ENCODE measurements around the gene FURIN.

The FURIN gene

GRCh38 chr15:90860942-90861675 lies 7.3 kb upstream of the FURIN start (continued):
- TF ChIP-seq ZNF639 (tag by site-specific recombination; IDR thresholded peaks at IDR 0.05) (peak; percentile 70), EGR2 (tag by site-specific recombination; IDR thresholded peaks at IDR 0.05; ENCODE audit: low read depth) (no peak), ZNF423 (tag by site-specific recombination; IDR thresholded peaks at IDR 0.05) (no peak), SP7 (tag by site-specific recombination; IDR thresholded peaks at IDR 0.05) (peak; percentile 86), ZNF791 (tag by site-specific recombination; IDR thresholded peaks at IDR 0.05) (no peak), KLF9 (tag by site-specific recombination; IDR thresholded peaks at IDR 0.05; ENCODE audit: low read depth) (no peak), ZNF335 (tag by site-specific recombination; conservative IDR thresholded peaks at IDR 0.05) (no peak; the same call in 1 of the 2 replicates), AEBP2 (tag by site-specific recombination; IDR thresholded peaks at IDR 0.05; ENCODE audit: borderline replicate concordance) (no peak), ZNF148 (tag by site-specific recombination; IDR thresholded peaks at IDR 0.05; ENCODE audit: borderline replicate concordance) (no peak), ZNF214 (tag by site-specific recombination; IDR thresholded peaks at IDR 0.05; ENCODE audit: borderline replicate concordance) (no peak), ZNF26 (tag by site-specific recombination; IDR thresholded peaks at IDR 0.05) (no peak), ZNF645 (tag by site-specific recombination; IDR thresholded peaks at IDR 0.05) (no peak), ZNF777 (tag by site-specific recombination; IDR thresholded peaks at IDR 0.05; ENCODE audit: borderline replicate concordance) (no peak), ZNF146 (tag by site-specific recombination; IDR thresholded peaks at IDR 0.05) (no peak), CTCF (tag by site-specific recombination; IDR thresholded peaks at IDR 0.05) (no peak), ZSCAN4 (tag by site-specific recombination; IDR thresholded peaks at IDR 0.05) (no peak), ZEB2 (tag by site-specific recombination; IDR thresholded peaks at IDR 0.05) (peak; percentile 97), ZIC2 (tag by site-specific recombination; IDR thresholded peaks at IDR 0.05) (no peak), REST (tag by site-specific recombination; IDR thresholded peaks at IDR 0.05) (no peak)

Measured in HEK293 (cell line).